BJ (cell line): ENCODE data around the gene EPHA3. TPM values are rescaled to one million over a fixed set of nuclear protein-coding genes. Genes with fewer than 3 reads are reported as not detected.

ENCODE experiments used
- CTCF ChIA-PET: fragments of 350-600 bp; formaldehyde crosslinking; extraction: SDS; loops from one replicate; lab custom pipeline; 2021; ENCODE audit warnings: antibody characterized with exemption, inconsistent platforms; lab: Yijun Ruan, JAX
- POLR2A ChIA-PET: fragments of 300-600 bp; sonication (Branson Sonifier 250); formaldehyde crosslinking; extraction: SDS; loops from one replicate; lab custom pipeline; 2021; ENCODE audit warnings: antibody characterized with exemption; lab: Charles Lee
- DNase-seq: peaks from one replicate; pipeline ENCODE4 v3.0.0-alpha.2; 2011; ENCODE audit warnings: low read depth
- H3K27me3 ChIP-seq: 2 replicates; pipeline ENCODE4 v1.6.0; 2011; ENCODE audit warnings: low read length; ENCODE audit not compliant: control insufficient read depth, insufficient read depth
- H3K36me3 ChIP-seq: 2 replicates; pipeline ENCODE4 v1.5.1; 2011; ENCODE audit warnings: low read length; ENCODE audit not compliant: control insufficient read depth, insufficient read depth
- H3K4me3 ChIP-seq: 2 replicates; pipeline ENCODE4 v1.5.1; 2011; ENCODE audit warnings: low read depth, mild to moderate bottlenecking, control low read depth, low read length
- polyA plus RNA-seq: library from polyadenylated mRNA; depleted of rRNA; stranded (reverse); fragments of >200 nt; gene quantifications from 2 replicates; pipeline ENCODE4 v1.2.3, GENCODE V29; 2011
- TF ChIP-seq, protein P1 (sequence below): IDR thresholded peaks from 2 replicates; pipeline ENCODE4 v1.5.1; 2011; ENCODE audit warnings: low read depth, mild to moderate bottlenecking, control low read depth, inconsistent platforms, low read length, moderate library complexity; ENCODE audit not compliant: insufficient read depth

EPHA3 gene
- polyA plus RNA-seq, 1 experiment = 0.12 TPM

GRCh38 chr3:89157575-89157974 is 50.2 kb downstream of the EPHA3 start:
- TF ChIP-seq, protein P1, sequence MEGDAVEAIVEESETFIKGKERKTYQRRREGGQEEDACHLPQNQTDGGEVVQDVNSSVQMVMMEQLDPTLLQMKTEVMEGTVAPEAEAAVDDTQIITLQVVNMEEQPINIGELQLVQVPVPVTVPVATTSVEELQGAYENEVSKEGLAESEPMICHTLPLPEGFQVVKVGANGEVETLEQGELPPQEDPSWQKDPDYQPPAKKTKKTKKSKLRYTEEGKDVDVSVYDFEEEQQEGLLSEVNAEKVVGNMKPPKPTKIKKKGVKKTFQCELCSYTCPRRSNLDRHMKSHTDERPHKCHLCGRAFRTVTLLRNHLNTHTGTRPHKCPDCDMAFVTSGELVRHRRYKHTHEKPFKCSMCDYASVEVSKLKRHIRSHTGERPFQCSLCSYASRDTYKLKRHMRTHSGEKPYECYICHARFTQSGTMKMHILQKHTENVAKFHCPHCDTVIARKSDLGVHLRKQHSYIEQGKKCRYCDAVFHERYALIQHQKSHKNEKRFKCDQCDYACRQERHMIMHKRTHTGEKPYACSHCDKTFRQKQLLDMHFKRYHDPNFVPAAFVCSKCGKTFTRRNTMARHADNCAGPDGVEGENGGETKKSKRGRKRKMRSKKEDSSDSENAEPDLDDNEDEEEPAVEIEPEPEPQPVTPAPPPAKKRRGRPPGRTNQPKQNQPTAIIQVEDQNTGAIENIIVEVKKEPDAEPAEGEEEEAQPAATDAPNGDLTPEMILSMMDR = no peak
- no peak overlapping the region for H3K4me3 ChIP-seq
- POLR2A ChIA-PET = no interaction called here
- CTCF ChIA-PET = no interaction called here
- no peaks in the 10 kb centered on the region for H3K27me3 ChIP-seq
- DNase-seq = no peak
- H3K36me3 ChIP-seq = no peaks in the 10 kb centered on the region

DNA sequence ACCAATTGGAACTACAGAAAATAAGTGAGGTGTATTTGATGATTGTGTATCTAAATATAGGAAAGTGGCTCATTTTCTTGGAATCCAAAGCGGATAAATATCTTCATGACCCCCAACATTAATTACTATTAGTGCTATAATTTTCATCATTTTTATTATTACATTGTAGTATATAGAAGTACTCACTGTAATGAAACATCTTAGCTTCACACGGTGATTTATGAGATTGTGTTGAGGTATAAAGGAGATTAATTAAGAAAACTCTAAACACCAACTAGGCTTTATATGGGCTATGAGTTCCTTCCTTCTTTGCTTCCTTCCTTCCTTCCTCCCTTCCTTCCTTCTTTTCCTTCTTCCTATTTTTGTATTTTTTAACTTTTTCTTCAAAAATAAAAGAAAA is 52.2 kb downstream of the EPHA3 start:
- ChIA-PET CTCF (no interaction called here), POLR2A (no interaction called here)
- DNase-seq = no peak
- H3K36me3 ChIP-seq = no peaks in the 10 kb centered on the region
- TF ChIP-seq, protein P1 = no peak
- H3K27me3 ChIP-seq = no peaks in the 10 kb centered on the region
- H3K4me3 ChIP-seq = no peak overlapping the region

DNA sequence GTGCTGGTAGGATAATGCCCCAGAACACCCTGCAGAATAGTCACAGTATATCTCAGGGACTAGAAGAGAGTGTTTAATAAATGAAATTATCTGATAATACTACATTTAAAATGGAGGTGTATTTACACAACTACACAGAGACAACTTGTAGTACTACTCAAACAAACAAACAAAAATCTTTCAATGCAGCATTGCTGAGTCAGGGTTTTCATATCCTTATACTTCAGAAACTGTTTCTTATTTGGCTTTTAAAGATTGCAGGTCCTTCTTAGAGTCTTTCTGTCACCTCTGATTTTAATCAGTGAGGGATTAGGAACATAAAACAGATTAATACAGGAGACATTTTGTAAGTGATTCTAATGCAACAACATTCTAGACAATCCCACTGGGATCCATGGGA is 57.4 kb downstream of the EPHA3 start:
- TF ChIP-seq, protein P1 = no peak
- ChIA-PET POLR2A (no interaction called here), CTCF (no interaction called here)
- no peak for DNase-seq
- H3K27me3 ChIP-seq = no peaks in the 10 kb centered on the region
- H3K36me3 ChIP-seq = no peaks in the 10 kb centered on the region
- H3K4me3 ChIP-seq = no peak overlapping the region

DNA sequence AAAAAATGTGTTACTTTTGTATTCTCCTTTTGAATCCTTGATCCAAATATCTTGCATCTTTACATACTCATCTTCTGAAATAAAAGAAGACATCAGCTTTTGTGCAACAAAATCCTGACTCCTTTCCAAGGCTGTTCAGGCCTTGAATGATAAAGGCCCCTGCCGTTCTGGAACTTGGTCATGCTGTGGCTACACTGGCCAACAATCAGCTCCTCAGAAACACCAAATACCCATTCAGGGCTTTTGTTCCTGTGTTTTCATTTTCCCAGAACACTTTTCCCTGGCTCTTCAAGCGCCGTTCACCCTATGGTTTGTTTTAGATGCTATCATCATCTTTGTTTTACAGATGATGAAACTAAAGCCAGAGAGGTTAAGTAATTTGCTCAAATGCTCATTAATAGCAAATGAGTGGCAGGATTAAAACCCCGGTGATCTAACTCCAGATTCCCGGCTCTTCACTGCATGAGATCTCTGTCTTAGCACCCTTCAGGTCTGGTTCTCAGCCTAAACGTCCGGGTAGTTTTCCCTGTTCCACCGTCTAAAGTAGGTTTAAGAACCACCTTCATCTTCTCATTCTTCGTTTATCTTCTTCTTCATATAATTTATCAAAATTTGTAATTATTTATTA is 58.3 kb downstream of the EPHA3 start:
- ChIA-PET POLR2A (no interaction called here), CTCF (no interaction called here)
- no peaks in the 10 kb centered on the region for H3K27me3 ChIP-seq
- H3K4me3 ChIP-seq = no peak overlapping the region
- no peak for DNase-seq
- H3K36me3 ChIP-seq = no peaks in the 10 kb centered on the region
- TF ChIP-seq, protein P1 = no peak

- TF ChIP-seq, protein P1 = no peak
- Histone ChIP-seq H3K4me3 (no peak overlapping the region), H3K27me3 (no peaks in the 10 kb centered on the region), H3K36me3 (no peaks in the 10 kb centered on the region)
- CTCF ChIA-PET = no interaction called here
- POLR2A ChIA-PET = no interaction called here
- no peak for DNase-seq
Measured at GRCh38 chr3:89171687-89172545, 64.5 kb downstream of the EPHA3 start.
